IMR-90 (cell line): ENCODE data around the gene KRT36. TPM values are rescaled to one million over a fixed set of nuclear protein-coding genes. Genes with fewer than 3 reads are reported as not detected.

Experiments used
- ATAC-seq: fragments of 200-7000 bp; cut with Tn5 transposase; 2 replicates; pipeline ENCODE4 v1.9.1; 2020; ENCODE audit warnings: low read depth, mild to moderate bottlenecking, moderate library complexity
- BruUV-seq: library from RNA; stranded (reverse); fragments of 400-500 nt; replicated peaks from 2 replicates; lab custom pipeline; 2021; lab: Mats Ljungman, UMichigan
- CTCF ChIA-PET: fragments of 300-600 bp; formaldehyde crosslinking; extraction: SDS; loops from one replicate; lab custom pipeline; 2021; ENCODE audit warnings: antibody characterized with exemption; lab: Yijun Ruan, JAX
- POLR2A ChIA-PET: fragments of 300-600 bp; sonication (Branson Sonifier 250); formaldehyde crosslinking; loops from one replicate; lab custom pipeline; 2022; ENCODE audit warnings: antibody characterized with exemption; ENCODE audit not compliant: unreplicated experiment; lab: Charles Lee
- DNase-seq: peaks from one replicate; pipeline ENCODE4 v3.0.0; 2013
- H2AFZ ChIP-seq: replicated peaks from 2 replicates; pipeline ENCODE3; 2013; ENCODE audit warnings: low read length, mild to moderate bottlenecking; ENCODE audit not compliant: poor library complexity
- H2AK5ac ChIP-seq: 2 replicates; pipeline ENCODE4 v1.6.1; 2013; ENCODE audit warnings: low read depth, low read length, inconsistent platforms
- H2AK9ac ChIP-seq: replicated peaks from 2 replicates; pipeline ENCODE3; 2013; ENCODE audit warnings: mild to moderate bottlenecking, low read depth, low read length, moderate library complexity; ENCODE audit not compliant: poor library complexity
- H2BK120ac ChIP-seq: 2 replicates; pipeline ENCODE4 v1.6.1; 2013; ENCODE audit warnings: low read depth, low read length, inconsistent platforms
- H2BK15ac ChIP-seq: 3 replicates; pipeline ENCODE4 v1.6.1; 2013; ENCODE audit warnings: low read depth, low read length, inconsistent platforms
- H2BK20ac ChIP-seq: 2 replicates; pipeline ENCODE4 v1.6.1; 2013; ENCODE audit warnings: low read depth, mild to moderate bottlenecking, inconsistent platforms, low read length, moderate library complexity
- H2BK5ac ChIP-seq: 2 replicates; pipeline ENCODE4 v1.6.1; 2013; ENCODE audit warnings: mild to moderate bottlenecking, low read depth, low read length, inconsistent platforms; ENCODE audit not compliant: poor library complexity, severe bottlenecking
- H3K14ac ChIP-seq: replicated peaks from 2 replicates; pipeline ENCODE4 v1.6.1; 2013; ENCODE audit warnings: low read depth, low read length, inconsistent platforms
- H3K18ac ChIP-seq: 2 replicates; pipeline ENCODE4 v1.6.1; 2013; ENCODE audit warnings: low read depth, low read length, control low read depth
- H3K23ac ChIP-seq: 2 replicates; pipeline ENCODE4 v1.6.1; 2013; ENCODE audit warnings: low read depth, low read length, inconsistent platforms
- H3K27ac ChIP-seq: 2 replicates; pipeline ENCODE4 v1.5.1; 2013; ENCODE audit warnings: mild to moderate bottlenecking, control low read depth, low read length; ENCODE audit not compliant: insufficient read depth
- H3K27me3 ChIP-seq: 2 replicates; pipeline ENCODE4 v1.6.1; 2013; ENCODE audit warnings: low read length; ENCODE audit not compliant: control insufficient read depth, insufficient read depth
- H3K36me3 ChIP-seq: 2 replicates; pipeline ENCODE4 v1.6.1; 2013; ENCODE audit warnings: low read length, mixed read lengths; ENCODE audit not compliant: control insufficient read depth, insufficient read depth
- H3K4ac ChIP-seq: 2 replicates; pipeline ENCODE4 v1.6.1; 2013; ENCODE audit warnings: low read depth, low read length, inconsistent platforms
- H3K4me1 ChIP-seq: 2 replicates; pipeline ENCODE4 v1.6.1; 2013; ENCODE audit warnings: low read length, mixed read lengths; ENCODE audit not compliant: control insufficient read depth, insufficient read depth
- H3K4me2 ChIP-seq: 2 replicates; pipeline ENCODE4 v1.6.1; 2013; ENCODE audit warnings: low read depth, mild to moderate bottlenecking, control low read depth, low read length, moderate library complexity
- H3K4me3 ChIP-seq: 2 replicates; pipeline ENCODE4 v1.5.1; 2013; ENCODE audit warnings: low read depth, mild to moderate bottlenecking, control low read depth, low read length, moderate library complexity; ENCODE audit not compliant: insufficient read depth
- H3K56ac ChIP-seq: 2 replicates; pipeline ENCODE4 v1.6.1; 2013; ENCODE audit warnings: low read length, inconsistent platforms; ENCODE audit not compliant: insufficient read depth; ENCODE audit errors: extremely low read depth
- H3K79me1 ChIP-seq, 2 experiments: 2 replicates each; pipeline ENCODE4 v1.6.1; 2013; ENCODE audit warnings: low read length in 2 of 2, inconsistent platforms in 1 of 2, low read depth in 1 of 2
- H3K9ac ChIP-seq: 2 replicates; pipeline ENCODE4 v1.6.1; 2013; ENCODE audit warnings: low read depth, low read length, control low read depth
- H3K9me1 ChIP-seq: 2 replicates; pipeline ENCODE4 v1.6.1; 2013; ENCODE audit warnings: low read length, inconsistent platforms; ENCODE audit not compliant: insufficient read depth
- H3K9me3 ChIP-seq: 2 replicates; pipeline ENCODE4 v1.6.1; 2013; ENCODE audit warnings: low read length; ENCODE audit not compliant: control insufficient read depth, insufficient read depth
- H4K20me1 ChIP-seq: 2 replicates; pipeline ENCODE4 v1.6.1; 2013; ENCODE audit warnings: low read length, inconsistent platforms; ENCODE audit not compliant: insufficient read depth
- H4K5ac ChIP-seq: 2 replicates; pipeline ENCODE4 v1.6.1; 2013; ENCODE audit warnings: mild to moderate bottlenecking, low read depth, low read length, control low read depth
- H4K8ac ChIP-seq, 2 experiments: 2 replicates each; pipeline ENCODE4 v1.6.1; 2013; ENCODE audit warnings: low read depth in 2 of 2, low read length in 2 of 2, control low read depth in 1 of 2, inconsistent platforms in 1 of 2
- H4K91ac ChIP-seq: 2 replicates; pipeline ENCODE4 v1.6.1; 2013; ENCODE audit warnings: low read depth, low read length, inconsistent platforms; ENCODE audit not compliant: insufficient read depth
- BHLHE40 ChIP-seq: fragments of 150-350 bp; IDR thresholded peaks from 2 replicates; pipeline ENCODE4 v1.6.1; 2016; ENCODE audit warnings: mild to moderate bottlenecking, low read depth, low read length
- CHD1 ChIP-seq: IDR thresholded peaks from 2 replicates; pipeline ENCODE4 v1.6.1; 2012; ENCODE audit warnings: low read depth, low read length, improper control_type of control experiment
- CTCF ChIP-seq: conservative IDR thresholded peaks from 2 replicates; pipeline ENCODE4 v1.5.1; 2012; ENCODE audit warnings: mild to moderate bottlenecking, low read depth, low read length, improper control_type of control experiment
- MXI1 ChIP-seq: IDR thresholded peaks from 2 replicates; pipeline ENCODE4 v1.6.1; 2012; ENCODE audit warnings: low read depth, mild to moderate bottlenecking, low read length, moderate library complexity, borderline replicate concordance
- NFE2L2 ChIP-seq: fragments of 150-350 bp; IDR thresholded peaks from 2 replicates; pipeline ENCODE4 v1.6.1; 2016; ENCODE audit warnings: low read depth, mild to moderate bottlenecking, low read length
- POLR2A ChIP-seq: IDR thresholded peaks from 2 replicates; pipeline ENCODE4 v1.6.1; 2012; ENCODE audit warnings: mild to moderate bottlenecking, low read depth, low read length
- RCOR1 ChIP-seq: IDR thresholded peaks from 2 replicates; pipeline ENCODE4 v1.6.1; 2012; ENCODE audit warnings: mild to moderate bottlenecking, low read length, improper control_type of control experiment; ENCODE audit not compliant: insufficient replicate concordance
- RFX5 ChIP-seq: IDR thresholded peaks from 2 replicates; pipeline ENCODE4 v1.8.0; 2012; ENCODE audit warnings: low read depth, mild to moderate bottlenecking, low read length, moderate library complexity
- SMC3 ChIP-seq: fragments of 150-350 bp; IDR thresholded peaks from 2 replicates; pipeline ENCODE4 v1.6.1; 2016; ENCODE audit warnings: low read depth, mild to moderate bottlenecking, antibody characterized with exemption, low read length, moderate library complexity
- USF2 ChIP-seq: fragments of 150-350 bp; IDR thresholded peaks from 2 replicates; pipeline ENCODE4 v1.6.1; 2017; ENCODE audit warnings: mild to moderate bottlenecking, antibody characterized with exemption, low read length, low read depth
- WGBS, 2 experiments: methylation state at CpG; one replicate each; pipeline versions ENCODE4 v1.1.5 to v1.1.7; 2013; ENCODE audit warnings: missing lambda C conversion rate in 2 of 2; ENCODE audit not compliant: insufficient read length in 1 of 2; ENCODE audit errors: extremely low coverage in 2 of 2; 5-methylcytosine and 5-hydroxymethylcytosine counted together
- dilution Hi-C: fragments of 300-500 bp; cut with HindIII; formaldehyde crosslinking; loops from one replicate; pipeline ENCODE4 v1.14.3; 2018; ENCODE audit warnings: low sequenced_read_pairs; ENCODE audit not compliant: unreplicated experiment
- in situ Hi-C: fragments of 300-500 bp; cut with MboI; formaldehyde crosslinking; loops from 3 replicates; pipeline ENCODE4 v1.14.3; 2019; ENCODE audit warnings: low sequenced_read_pairs, inconsistent platforms, mixed read lengths
- intact Hi-C: fragments of 100-400 bp; cut with micrococcal nuclease; formaldehyde crosslinking; loops from 2 replicates; pipeline ENCODE4 v1.10.0; 2022
- polyA plus RNA-seq, 3 experiments: library from polyadenylated mRNA; depleted of rRNA; stranded (reverse); fragments of >200 nt; gene quantifications; 2 replicates each; pipeline ENCODE4 v1.2.3, GENCODE V29; 2012; ENCODE audit warnings: low replicate concordance in 1 of 3
- total RNA-seq: library from RNA; depleted of rRNA; stranded (reverse); fragments of >200 nt; gene quantifications from 2 replicates; pipeline ENCODE4 v1.2.3, GENCODE V29; 2012

Gene KRT36
- total and polyA plus RNA-seq, 2 of the 4 experiments (the other 2 are of a cell fraction): not detected

DNA sequence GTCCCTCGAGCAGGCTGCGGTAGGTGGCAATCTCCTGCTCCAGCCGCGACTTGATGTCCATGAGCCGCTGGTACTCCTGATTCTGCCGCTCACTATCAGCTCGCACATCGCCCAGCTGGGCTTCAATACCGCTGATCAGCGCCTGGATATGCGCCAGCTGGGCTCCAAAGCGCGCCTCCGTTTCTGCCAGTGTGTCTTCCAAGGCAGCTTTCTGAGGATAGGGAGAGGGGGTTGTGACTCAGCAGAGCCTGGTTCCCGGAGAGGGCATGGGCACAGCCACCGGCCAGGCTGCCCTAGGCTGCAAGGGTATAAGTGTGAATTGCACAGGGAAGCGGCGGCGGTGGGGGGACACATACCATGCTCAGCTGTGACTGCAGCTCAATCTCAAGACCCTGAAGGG is 34.1 kb upstream of the KRT36 start:
- CTCF ChIA-PET: no interaction called here
- peaks cover 0 to 4% of the 10 kb centered on the region in 2 experiments; a peak in 1 of 4 replicates for H3K79me1 ChIP-seq

More for the DNA sequence above, 34.1 kb upstream of the KRT36 start:
- H3K4me1 ChIP-seq: peaks cover 27% of the 10 kb centered on the region
- no peaks in the 10 kb centered on the region for H3K9me3 ChIP-seq
- TF ChIP-seq USF2: no peak
- TF ChIP-seq POLR2A: no peak
- no peak for TF ChIP-seq RCOR1
- TF ChIP-seq CHD1: no peak
- no peak for TF ChIP-seq RFX5
- no peak for TF ChIP-seq NFE2L2
- no peak for TF ChIP-seq SMC3
- TF ChIP-seq BHLHE40: no peak
- no peak for TF ChIP-seq MXI1
- TF ChIP-seq CTCF: no peak
- H3K9ac ChIP-seq: no peak overlapping the region
- H2AK5ac ChIP-seq: peak overlapping the region; percentile 40
- no peaks in the 10 kb centered on the region for H3K36me3 ChIP-seq
- peaks cover 2% of the 10 kb centered on the region; the same call in 1 of the 2 replicates for H3K27me3 ChIP-seq
- H3K56ac ChIP-seq: no peak overlapping the region
- H2BK20ac ChIP-seq: peak overlapping the region; percentile 75
- in situ Hi-C loops (no loop called here), dilution Hi-C loops (no loop called here), intact Hi-C loops (no loop called here)
- peak overlapping the region in 1 of 2 experiments; percentile 88; a peak in 2 of 4 replicates for H4K8ac ChIP-seq
- no peak overlapping the region for H3K4me3 ChIP-seq
- 82% methylated on average over 6 of the region's 19 CpGs; no CpG with 5 or more reads in 1 of the 2 experiments for WGBS, 2 experiments
- no peaks in the 10 kb centered on the region for H4K20me1 ChIP-seq
- peak overlapping the region; percentile 73 for H3K4ac ChIP-seq
- H2BK5ac ChIP-seq: no peak overlapping the region
- BruUV-seq: no TSS peak
- POLR2A ChIA-PET: no interaction called here
- H4K5ac ChIP-seq: peak overlapping the region; percentile 7; the same call in 1 of the 2 replicates
- H3K18ac ChIP-seq: peak overlapping the region; percentile 0; the same call in 1 of the 2 replicates
- peak overlapping the region; percentile 53; the same call in 1 of the 2 replicates for H4K91ac ChIP-seq
- no peak for DNase-seq
- no peak overlapping the region for H3K27ac ChIP-seq
- peak overlapping the region; percentile 2 for H3K14ac ChIP-seq
- peak overlapping the region; percentile 64 for H2AFZ ChIP-seq
- ATAC-seq: no peak
- peak overlapping the region; percentile 96; the same call in 1 of the 2 replicates for H2BK120ac ChIP-seq
- H3K9me1 ChIP-seq: peaks cover 8% of the 10 kb centered on the region; the same call in 1 of the 2 replicates
- H2BK15ac ChIP-seq: peak overlapping the region; percentile 35; the same call in 2 of the 3 replicates
- peak overlapping the region; percentile 6; the same call in 1 of the 2 replicates for H3K23ac ChIP-seq
- H3K4me2 ChIP-seq: no peak overlapping the region
- peak overlapping the region; percentile 35 for H2AK9ac ChIP-seq
